ENCODE results near the gene SCOC.
"Not testable (repeated sequence)": the region's sequence is repeated elsewhere in the genome, so short reads cannot be mapped to it uniquely, and the experiment has no call there.

The SCOC gene

GRCh38 chr4:140363051-140363450, 10.4 kb upstream of the SCOC start:
- no peak for DNase-seq

GRCh38 chr4:140363558-140363957, 9.9 kb upstream of the SCOC start:
- peak; percentile 78 for DNase-seq

GRCh38 chr4:140367738-140368137, 5.7 kb upstream of the SCOC start:
- DNase-seq, result no peak

- DNase-seq, result no peak
These were observed 4.8 kb upstream of the SCOC start for GRCh38 chr4:140368686-140369085.

DNA sequence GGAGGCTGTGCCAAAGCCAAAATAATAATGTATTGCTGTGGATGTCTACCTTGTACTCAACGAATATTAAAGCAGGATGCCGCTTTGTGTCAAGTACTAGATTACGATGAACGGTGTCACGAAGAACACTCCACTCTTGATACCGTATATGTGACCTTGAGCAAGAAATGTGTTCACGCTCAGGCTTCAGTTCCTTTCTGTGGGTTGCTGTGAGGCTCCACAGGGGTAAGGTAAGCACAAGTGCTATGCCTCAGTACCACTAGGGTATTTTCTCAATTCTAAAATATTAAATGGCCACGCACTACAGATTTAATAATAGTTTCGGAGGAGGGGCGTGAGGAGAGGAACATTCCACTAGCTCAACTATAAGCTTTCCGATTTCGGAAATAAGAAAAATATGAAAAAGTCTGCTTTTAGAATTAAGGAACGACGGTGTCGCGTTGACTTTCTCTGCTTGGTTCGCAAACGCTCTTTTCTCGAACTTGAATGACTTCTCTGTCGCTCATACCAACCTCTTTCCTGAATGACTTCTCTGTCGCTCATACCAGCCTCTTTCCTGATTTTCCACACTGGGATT, 607 bp upstream of the SCOC start:
- DNase-seq, result no peak

GRCh38 chr4:140374130-140374477, 658 bp downstream of the SCOC start:
- no peak for DNase-seq

- no peak for DNase-seq
These were observed 9.3 kb downstream of the SCOC start for GRCh38 chr4:140382732-140383131.

DNA sequence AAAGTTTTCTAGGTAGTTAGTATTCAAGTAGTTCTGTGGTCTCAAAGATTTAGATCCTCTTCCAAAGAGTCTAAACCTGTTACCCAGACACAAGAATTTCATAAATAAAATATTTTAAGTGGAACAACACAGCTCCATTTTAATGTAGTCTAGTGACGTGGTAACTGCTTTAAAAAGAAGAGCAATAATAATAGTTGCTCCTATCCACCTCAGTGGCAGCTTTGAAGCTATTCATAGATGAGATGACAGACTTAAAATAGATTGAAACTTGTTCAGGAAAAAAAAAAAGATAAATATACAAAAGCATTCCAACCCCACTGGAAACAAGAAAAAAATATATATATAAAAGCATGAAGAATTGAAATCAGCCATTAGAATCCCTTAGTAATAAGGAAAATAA, 14.6 kb downstream of the SCOC start:
- no peak for DNase-seq

DNA sequence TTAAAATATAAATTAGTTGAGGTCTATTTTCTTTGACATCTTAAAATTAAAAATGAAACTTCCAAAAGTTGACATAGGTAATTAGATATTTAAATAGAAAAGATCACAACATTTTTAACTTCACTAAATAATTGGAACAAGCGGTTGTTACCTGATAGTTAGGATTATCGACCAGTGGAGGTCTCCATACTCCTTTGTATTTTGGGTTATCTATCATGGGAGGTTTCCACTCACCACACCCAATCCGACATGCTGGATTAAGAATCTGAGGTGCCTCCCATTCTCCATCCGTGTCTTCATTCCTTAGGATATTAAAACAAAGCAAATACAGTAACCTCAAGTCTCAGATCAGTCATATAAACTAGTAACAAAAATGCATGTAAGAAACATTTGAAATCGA, 22.2 kb downstream of the SCOC start:
- DNase-seq, result no peak

DNA sequence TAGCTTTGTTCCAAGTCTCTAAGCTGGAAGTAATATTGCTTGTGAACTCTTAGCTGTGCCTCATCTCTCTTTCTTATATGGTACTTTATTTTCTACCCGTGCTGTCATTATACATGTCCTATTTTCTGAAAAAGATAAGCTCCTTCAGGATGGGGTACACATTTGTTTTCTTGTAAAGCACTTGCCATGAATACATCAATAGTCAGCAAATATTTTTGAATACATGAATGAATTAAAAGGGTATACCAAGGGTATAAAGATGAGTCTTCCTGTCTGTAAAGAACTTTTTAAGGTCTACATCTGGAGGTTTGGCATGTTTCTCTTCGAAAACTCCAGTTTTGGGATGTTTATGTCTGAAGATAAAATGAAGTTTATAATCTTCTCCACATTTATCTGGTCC, 26.7 kb downstream of the SCOC start:
- no peak for DNase-seq

GRCh38 chr4:140406292-140406691, 32.8 kb downstream of the SCOC start:
- no peak for DNase-seq

GRCh38 chr4:140408974-140409373, 35.5 kb downstream of the SCOC start:
- DNase-seq, result no peak

DNA sequence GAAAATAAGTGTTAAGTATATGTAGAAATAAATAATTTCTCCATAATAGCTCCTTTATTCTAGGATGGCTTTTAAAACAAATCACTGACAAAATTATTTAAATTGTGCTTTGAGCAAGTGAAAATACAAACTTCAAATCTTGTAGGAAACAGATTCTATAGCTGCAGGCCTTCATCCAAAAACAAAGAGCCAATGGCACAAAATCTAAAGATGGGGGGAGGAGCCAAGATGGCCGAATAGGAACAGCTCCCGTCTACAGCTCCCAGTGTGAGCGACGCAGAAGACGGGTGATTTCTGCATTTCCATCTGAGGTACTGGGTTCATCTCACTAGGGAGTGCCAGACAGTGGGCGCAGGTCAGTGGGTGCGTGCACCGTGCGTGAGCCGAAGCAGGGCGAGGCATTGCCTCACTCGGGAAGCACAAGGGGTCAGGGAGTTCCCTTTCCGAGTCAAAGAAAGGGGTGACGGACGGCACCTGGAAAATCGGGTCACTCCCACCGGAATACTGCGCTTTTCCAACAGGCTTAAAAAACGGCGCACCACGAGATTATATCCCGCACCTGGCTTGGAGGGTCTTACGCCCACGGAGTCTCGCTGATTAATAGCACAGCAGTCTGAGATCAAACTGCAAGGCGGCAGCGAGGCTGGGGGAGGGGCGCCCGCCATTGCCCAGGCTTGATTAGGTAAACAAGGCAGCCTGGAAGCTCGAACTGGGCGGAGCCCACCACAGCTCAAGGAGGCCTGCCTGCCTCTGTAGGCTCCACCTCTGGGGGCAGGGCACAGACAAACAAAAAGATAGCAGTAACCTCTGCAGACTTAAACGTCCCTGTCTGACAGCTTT, 39.9 kb downstream of the SCOC start:
- DNase-seq, result not testable (repeated sequence)

DNA sequence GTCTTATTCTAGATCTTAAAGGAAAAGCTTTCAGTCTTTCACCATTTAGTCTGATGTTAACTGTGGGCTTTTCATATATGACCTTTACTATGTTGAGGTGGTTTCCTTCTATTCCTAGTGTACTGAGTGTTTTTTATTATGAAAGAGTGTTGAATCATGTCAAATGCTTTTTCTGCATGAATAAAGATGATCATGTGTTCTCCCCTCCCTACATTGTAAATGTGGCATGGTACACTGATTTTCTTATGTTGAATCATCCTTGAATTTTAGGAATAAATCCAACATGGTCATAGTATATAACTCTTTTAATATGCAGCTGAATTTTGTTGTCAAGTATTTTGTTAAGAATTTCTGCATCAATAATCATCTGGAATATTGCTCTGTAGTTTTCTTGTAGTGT, 49.7 kb downstream of the SCOC start:
- DNase-seq, result no peak

GRCh38 chr4:140426610-140427105, 53.2 kb downstream of the SCOC start:
- DNase-seq, result peak; percentile 62

GRCh38 chr4:140427106-140427918, 53.9 kb downstream of the SCOC start, which contains the start of gene CLGN:
Gene CLGN, minus strand, starts transcription at chr4:140427648. Its CDS starts 14,570 bp downstream, at chr4:140413078.
- DNase-seq, result peak; percentile 65

GRCh38 chr4:140427919-140428471, 54.5 kb downstream of the SCOC start:
- no peak for DNase-seq
